Breast epithelium (tissue), 3 donors: ENCODE results near the gene ADORA2B.
"Not testable (repeated sequence)": the region's sequence is repeated elsewhere in the genome, so short reads cannot be mapped to it uniquely, and the experiment has no call there.

ENCODE experiments used
- POLR2AphosphoS5 ChIP-seq, 3 donors: sonication (generic); formaldehyde crosslinking; IDR thresholded peaks; one replicate each; pipeline ENCODE4 v1.6.1; 2017; ENCODE audit warnings: antibody characterized with exemption in 3 of 3
- TF ChIP-seq, protein P1 (sequence below), 3 donors: fragments of 450-650 bp; IDR thresholded peaks; one replicate each; pipeline ENCODE4 v1.5.1; 2016 to 2017; ENCODE audit warnings: antibody characterized with exemption in 3 of 3, mild to moderate bottlenecking in 3 of 3, moderate library complexity in 3 of 3

DNA sequence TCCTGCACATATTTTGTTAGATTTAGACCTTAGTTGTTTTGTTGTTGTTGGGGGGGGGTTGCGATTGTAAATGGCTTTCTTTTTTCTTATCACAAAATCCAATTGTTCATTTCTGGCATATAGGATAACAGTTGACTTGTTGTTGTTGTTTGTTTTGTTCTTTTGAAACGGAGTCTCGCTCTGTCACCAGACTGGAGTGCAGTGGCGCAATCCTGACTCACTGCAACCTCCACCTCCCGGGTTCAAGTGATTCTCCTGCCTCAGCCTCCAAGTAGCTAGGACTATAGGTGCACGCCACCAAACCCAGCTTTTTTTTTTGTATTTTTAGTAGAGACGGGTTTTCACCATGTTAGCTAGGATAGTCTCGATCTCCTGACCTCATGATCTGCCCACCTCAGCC is 39.7 kb upstream of the ADORA2B start:
- TF ChIP-seq, protein P1, sequence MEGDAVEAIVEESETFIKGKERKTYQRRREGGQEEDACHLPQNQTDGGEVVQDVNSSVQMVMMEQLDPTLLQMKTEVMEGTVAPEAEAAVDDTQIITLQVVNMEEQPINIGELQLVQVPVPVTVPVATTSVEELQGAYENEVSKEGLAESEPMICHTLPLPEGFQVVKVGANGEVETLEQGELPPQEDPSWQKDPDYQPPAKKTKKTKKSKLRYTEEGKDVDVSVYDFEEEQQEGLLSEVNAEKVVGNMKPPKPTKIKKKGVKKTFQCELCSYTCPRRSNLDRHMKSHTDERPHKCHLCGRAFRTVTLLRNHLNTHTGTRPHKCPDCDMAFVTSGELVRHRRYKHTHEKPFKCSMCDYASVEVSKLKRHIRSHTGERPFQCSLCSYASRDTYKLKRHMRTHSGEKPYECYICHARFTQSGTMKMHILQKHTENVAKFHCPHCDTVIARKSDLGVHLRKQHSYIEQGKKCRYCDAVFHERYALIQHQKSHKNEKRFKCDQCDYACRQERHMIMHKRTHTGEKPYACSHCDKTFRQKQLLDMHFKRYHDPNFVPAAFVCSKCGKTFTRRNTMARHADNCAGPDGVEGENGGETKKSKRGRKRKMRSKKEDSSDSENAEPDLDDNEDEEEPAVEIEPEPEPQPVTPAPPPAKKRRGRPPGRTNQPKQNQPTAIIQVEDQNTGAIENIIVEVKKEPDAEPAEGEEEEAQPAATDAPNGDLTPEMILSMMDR (IDR thresholded peaks at IDR 0.05) = not testable (repeated sequence)
- not testable (repeated sequence) for TF ChIP-seq POLR2AphosphoS5 (IDR thresholded peaks at IDR 0.05)
